ENCODE measurements around the gene CD300E.

GRCh38 chr17:74579900-74580299 lies 43.6 kb downstream of the CD300E start:
- TF ChIP-seq CTCF (IDR thresholded peaks at IDR 0.05; ENCODE audit: low read depth, low read length), result no peak
- no peak for TF ChIP-seq EZH2phosphoT487 (IDR thresholded peaks at IDR 0.05; ENCODE audit: low read depth)

All from OCI-LY3 (cell line).